ENCODE data around the gene MYH13. TPM values are rescaled to one million over a fixed set of nuclear protein-coding genes. Genes with fewer than 3 reads are reported as not detected.

MYH13 gene
- total and polyA plus RNA-seq, 2 of the 13 experiments (the other 11 are each of a cell fraction or from before 2014, with no cell fraction given), result not detected

GRCh38 chr17:10276436-10276835 is 96.4 kb downstream of the MYH13 start (continued):
- no peak for TF ChIP-seq HNF1A (IDR thresholded peaks at IDR 0.05; ENCODE audit: low read depth)
- no peak for TF ChIP-seq HNF1A (CRISPR knock-in tag; IDR thresholded peaks at IDR 0.05; ENCODE audit: borderline replicate concordance)
- no peak for TF ChIP-seq ZNF513 (CRISPR knock-in tag; conservative IDR thresholded peaks at IDR 0.05)
- TF ChIP-seq ZNF629 (CRISPR knock-in tag; conservative IDR thresholded peaks at IDR 0.05), result no peak
- no peak for TF ChIP-seq CREBL2 (CRISPR knock-in tag; IDR thresholded peaks at IDR 0.05; ENCODE audit: borderline replicate concordance)
- no peak for TF ChIP-seq PAX8 (CRISPR knock-in tag; IDR thresholded peaks at IDR 0.05; ENCODE audit: borderline replicate concordance)
- TF ChIP-seq MTA3 (CRISPR knock-in tag; IDR thresholded peaks at IDR 0.05), result no peak
- no peak for TF ChIP-seq FOXO1 (CRISPR knock-in tag; IDR thresholded peaks at IDR 0.05)
- no peak for TF ChIP-seq NCOR1 (IDR thresholded peaks at IDR 0.05; ENCODE audit: borderline replicate concordance, low read length)
- TF ChIP-seq ZNF609 (CRISPR knock-in tag; IDR thresholded peaks at IDR 0.05; ENCODE audit: borderline replicate concordance), result no peak
- TF ChIP-seq ATAD3A (CRISPR knock-in tag; IDR thresholded peaks at IDR 0.05), result no peak
- no peak for TF ChIP-seq LBX2 (CRISPR knock-in tag; IDR thresholded peaks at IDR 0.05; ENCODE audit: borderline replicate concordance)
- no peak for TF ChIP-seq NR2C2 (CRISPR knock-in tag; IDR thresholded peaks at IDR 0.05; ENCODE audit: borderline replicate concordance)

Data from HepG2 (cell line).